Measurements from ENCODE around the gene IKZF2. TPM values are rescaled to one million over a fixed set of nuclear protein-coding genes. Genes with fewer than 3 reads are reported as not detected.

The IKZF2 gene
- total RNA-seq, 4 donors from 2014 or later, result 14.5 to 33.3 (median 15.7) TPM

DNA sequence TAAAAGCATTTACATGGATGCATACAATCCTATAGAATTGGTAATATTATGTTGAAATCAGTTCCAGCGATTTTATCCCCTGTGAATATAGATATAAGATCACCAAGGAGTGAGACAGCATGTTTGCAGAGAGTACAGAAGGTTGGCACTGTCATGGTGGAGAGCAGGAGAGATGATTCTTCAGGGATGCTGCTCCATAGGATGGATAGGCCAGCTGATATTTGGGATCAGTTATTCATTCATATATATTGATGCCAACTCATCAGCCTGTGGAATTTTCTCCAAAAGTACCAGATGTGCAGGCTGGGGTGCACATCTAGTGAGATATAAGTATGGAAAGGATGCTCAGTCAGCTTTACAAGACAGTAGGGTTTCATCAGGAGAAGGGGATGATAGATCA lies 139.9 kb downstream of the IKZF2 start:
- no peak for TF ChIP-seq CTCF (IDR thresholded peaks at IDR 0.05; ENCODE audit: low read depth)

GRCh38 chr2:213010106-213010779 lies 141.2 kb downstream of the IKZF2 start:
- no peak for TF ChIP-seq CTCF (IDR thresholded peaks at IDR 0.05; ENCODE audit: low read depth)

- no peak for TF ChIP-seq CTCF (IDR thresholded peaks at IDR 0.05; ENCODE audit: low read depth)
Measured at GRCh38 chr2:213007290-213007838, 144.0 kb downstream of the IKZF2 start.

GRCh38 chr2:213004197-213004821 lies 147.1 kb downstream of the IKZF2 start:
- TF ChIP-seq CTCF (IDR thresholded peaks at IDR 0.05; ENCODE audit: low read depth), result no peak

DNA sequence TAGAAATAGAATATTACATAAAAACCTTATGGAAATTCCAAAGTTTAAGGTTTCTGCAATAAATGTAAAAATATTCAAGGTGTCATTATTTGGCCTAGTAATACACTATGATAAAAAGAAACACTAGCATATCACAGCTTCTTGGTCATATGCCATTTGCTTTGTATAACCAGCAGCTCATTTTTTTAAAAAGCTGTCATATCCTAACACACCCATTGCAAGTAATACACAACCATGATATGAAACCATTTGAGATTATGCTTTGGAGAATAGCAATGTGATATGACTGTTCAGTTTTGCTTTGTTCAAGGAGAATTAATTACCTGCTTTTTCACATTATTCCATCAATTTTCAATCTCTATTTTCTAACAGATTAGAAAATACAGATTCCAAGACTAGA lies 149.0 kb downstream of the IKZF2 start:
- no peak for TF ChIP-seq CTCF (IDR thresholded peaks at IDR 0.05; ENCODE audit: low read depth)

DNA sequence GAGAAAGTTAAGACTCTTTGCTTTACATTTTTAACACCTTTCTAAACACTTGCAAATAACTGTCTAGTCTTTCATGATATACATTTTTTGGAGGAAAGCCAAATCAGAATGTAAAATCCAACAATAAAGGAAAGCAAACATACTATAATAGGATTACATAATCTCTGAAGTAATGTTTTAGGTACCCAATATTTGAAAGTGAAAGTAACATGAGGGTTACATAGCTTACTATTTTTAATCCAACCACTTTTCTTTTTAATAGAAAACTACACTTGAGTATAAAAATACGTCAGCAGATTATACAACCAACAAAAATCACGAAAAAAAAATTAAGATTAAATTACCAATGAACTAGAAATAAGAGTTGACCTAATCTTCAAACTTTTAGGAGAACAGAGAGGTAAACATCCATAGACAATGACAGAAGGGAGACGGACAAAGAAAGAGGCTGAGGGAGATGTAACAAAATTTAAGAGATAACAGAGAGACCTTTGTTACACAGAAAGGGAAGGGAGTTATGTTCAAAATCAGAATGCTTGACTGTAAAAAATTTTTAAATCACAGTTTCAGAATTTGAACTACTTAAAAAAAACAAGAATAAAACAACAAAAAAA lies 150.0 kb downstream of the IKZF2 start:
- TF ChIP-seq CTCF (IDR thresholded peaks at IDR 0.05; ENCODE audit: low read depth), result no peak
